HG03025 (cell line): Measurements from ENCODE around the gene MSI2.

Experiments used
- ATAC-seq: cut with Tn5 transposase; IDR thresholded peaks from one replicate; pipeline ENCODE4 v1.9.1; 2021; ENCODE audit warnings: mild to moderate bottlenecking, moderate library complexity; ENCODE audit not compliant: unreplicated experiment, low FRiP score

The MSI2 gene

DNA sequence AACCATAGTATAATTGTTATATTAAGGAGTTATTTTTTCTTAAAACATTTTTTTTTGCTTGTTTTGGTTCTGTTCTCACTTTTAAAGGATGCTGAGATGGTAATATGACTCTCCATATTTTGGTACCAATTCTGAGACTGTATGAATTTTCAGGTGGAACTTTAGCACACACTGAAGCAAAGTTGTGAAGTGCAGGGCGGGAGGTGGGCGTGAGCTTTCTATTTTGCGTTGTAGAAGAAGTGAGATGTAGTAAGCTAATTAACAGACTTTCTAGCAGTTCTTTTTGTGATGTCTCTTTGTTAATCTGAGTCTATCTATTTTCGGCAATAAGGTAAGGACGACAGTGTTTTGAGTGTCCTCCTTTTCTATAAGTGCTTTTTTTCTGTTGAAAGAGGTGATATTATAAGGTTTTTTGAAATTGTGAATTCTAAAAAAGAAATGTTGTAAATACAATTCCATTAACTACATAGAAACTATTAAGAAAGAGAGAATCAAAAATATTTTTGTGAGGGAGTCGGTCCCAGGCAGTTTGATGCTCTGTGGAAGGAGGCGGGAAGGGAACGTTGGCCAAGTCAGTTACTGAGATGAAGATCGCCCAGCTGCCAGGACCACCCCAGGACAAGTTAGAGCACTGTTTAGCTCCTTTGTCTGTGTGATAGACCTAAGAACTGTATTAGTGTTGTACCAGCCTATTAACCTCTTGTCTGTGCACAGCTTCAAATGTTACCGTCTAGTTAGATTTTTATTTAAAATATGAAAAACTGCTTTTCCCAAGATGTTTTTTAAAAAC is 423.8 kb downstream of the MSI2 start:
- no peak for ATAC-seq

DNA sequence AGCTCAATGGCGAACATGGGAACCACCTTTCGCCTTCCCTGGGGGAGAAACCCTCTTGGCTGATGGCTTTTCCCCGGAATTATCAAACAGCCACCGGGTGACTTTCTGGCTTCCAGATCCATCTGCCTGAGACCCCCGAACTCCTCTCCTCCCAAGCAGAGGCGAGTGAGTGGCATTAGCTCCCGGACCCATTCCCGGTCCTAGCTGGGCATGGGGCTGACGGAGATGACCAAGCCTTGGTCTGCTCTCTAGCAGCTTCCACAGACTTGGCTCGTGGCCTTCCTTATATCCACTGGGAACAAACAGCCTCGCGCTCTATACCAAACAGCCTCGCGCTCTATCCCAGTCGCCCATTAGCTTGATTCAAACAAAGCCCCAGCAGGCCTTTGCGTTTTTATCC is 426.4 kb downstream of the MSI2 start:
- ATAC-seq: no peak

DNA sequence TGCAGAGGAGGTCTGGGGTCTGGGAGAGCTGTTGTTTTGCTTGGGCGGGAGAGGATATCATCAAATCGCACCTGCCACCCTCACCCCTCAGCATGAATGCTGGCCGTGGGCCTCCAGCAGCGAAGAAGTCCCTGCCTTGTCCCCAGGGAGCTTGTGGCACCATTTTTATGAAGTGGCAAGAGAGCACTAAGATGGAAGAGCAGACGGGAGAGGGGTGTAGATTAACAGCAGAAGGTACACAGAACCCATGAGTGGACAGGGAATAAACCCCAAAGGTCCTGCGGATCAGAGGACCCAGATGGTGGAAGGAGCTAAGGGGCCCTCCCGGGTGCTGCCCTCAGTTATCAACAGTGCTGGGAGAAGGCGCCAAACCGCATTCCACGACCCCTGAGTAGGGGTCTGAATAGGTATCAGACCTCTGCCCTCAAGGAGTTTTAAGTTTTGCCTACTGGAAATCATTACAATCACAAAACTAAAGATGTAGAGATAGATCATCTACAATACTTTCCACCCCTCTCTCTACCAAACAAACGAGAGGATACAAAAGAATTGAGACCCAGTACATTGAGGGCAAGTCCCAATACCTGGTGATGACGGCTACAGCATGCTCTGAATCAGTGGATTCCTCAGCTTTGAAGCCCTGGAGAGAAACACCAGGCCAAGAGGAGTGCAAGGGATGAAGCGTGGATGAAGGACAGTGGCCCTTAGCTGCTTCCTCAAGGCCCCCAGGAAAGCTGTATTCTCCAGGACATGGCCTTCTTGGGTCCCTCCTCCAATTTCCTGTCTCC is 428.6 kb downstream of the MSI2 start:
- ATAC-seq: no peak

DNA sequence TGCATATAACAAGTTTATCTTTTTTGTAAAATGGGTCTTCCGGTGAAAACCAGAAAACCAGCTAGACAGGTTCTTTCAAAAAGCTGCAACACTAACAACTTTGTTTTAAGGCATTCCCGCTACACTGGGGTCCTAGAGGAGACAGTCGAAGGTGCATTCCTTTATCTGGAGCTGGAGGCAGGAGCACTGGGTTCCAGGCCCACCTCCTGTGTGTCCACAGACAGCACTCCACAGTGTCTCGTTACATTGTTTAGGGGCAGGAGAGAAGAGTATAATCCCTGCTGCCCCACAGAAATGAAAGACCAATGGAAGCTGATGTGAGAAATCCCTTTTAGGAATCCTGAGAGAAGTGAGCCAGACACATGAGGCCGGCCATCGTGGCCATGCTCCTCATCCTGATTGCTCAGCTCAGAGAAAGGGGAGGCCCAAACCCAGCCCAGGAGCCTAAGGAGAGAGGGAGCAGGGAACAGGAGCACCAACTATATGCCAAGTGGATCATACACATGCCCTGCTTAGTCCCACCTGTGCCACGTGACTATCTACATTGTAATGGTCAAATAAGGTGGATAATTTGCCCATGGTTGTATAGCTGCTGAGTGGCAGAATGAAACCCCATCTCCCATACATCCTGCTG is 429.3 kb downstream of the MSI2 start:
- ATAC-seq: no peak

DNA sequence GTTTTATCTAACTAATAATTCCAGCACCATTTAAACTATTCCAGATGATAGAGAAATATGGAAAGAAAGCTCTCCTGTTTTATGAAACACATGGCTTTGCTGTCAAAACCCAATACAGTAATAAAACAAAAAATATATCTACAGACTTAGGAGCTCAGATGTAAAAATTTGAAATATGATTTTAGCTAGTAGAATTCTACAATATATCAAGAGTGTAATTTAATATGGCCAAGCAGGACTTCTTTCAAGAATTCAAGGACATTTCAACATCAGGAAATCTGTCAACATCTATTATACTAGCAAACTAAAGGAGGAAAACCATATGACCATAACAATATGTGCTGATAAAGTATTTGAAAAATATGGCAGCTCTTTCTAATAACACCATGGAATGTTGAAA is 431.3 kb downstream of the MSI2 start:
- no peak for ATAC-seq

DNA sequence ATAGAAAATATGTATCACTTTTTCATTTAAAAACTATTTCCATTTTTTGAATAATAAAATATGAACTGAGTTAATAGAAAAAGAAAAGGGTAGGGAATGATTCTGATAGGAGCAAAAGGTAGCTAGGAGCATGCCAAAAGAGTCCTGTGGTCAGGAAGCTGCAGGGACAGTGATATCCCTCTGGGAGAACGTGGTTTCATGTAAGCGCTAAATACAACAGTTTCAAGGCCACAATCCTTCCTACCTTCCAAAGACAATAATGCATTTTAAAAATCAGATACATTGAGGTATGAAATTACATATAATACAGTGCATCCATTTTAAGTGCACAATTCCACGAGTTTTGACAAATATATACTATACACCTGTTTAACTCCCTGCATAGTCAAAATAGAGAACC is 432.9 kb downstream of the MSI2 start:
- ATAC-seq: no peak

DNA sequence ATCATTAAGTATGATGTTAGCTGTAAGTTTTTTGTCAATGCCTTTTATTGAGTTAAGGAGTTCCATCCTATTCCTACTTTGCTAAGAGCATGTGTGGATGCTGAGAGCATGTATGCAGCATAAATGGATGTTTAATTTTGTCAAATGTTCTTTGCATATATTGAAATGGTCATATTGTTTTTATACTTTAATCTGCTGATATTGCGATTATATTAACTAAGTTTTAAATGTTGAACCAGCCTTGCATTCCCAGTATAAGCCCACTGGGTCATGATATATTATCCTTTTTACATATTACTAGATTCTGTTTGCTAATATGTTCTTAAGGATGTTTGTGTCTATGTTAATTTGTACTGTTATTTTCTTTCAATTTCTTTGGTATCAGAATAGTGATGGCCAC is 435.6 kb downstream of the MSI2 start:
- ATAC-seq: no peak

DNA sequence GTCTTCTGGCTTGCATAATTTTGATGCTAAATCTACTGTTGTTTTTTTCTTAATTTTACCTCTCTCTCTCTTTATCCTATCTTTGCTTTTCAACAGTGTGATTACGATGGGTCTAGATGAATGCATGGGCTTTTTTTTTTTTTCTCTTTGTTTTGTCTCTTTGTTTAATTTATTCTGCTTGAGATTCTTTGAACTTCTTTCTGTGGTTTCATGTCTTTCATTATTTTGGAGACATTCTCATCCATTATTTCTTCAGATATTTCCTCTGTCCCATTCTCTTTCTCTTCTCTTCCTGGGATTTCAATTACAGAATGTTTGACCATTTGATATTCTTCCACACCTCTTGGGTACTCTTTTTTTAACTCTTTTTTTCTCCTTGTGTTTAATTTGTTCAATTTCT is 436.4 kb downstream of the MSI2 start:
- no peak for ATAC-seq

DNA sequence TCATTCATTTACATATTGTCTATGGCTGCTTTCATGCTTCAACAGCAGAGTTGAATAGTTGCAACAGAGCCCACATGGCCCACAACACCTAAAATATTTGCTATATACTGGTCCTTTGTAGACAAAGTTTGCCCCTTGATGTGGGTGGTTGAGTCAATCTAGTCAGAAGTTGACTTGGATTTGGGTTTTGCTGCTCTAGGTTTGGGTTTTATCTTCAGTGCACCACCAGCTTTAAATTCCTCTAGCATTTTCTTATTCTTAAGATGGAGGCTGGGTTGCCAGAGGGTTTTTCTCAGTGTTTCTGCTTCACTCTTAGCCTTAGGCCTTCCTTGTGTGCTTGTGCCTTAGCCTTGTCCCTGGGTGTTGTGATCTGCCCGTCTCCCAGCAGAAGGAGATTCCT is 437.7 kb downstream of the MSI2 start:
- no peak for ATAC-seq

DNA sequence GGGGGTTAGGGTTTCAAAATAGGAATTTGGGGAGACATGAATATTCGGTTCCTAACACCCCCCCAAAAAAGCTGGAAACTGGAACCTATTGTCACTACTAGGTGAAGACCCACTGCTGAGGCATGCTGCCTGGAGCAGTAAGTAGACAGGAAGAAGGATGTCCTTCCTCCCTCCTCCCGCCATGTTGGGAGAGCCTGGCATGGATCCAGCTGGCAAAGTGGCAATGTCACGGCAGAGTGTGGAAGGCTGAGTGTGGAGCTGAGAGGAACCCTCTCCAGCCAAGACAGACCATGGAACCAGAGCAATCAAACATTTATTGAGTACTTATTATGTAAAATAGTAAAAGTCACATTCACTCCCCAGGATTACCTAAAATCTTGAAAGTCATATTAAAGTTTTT is 439.7 kb downstream of the MSI2 start:
- no peak for ATAC-seq

DNA sequence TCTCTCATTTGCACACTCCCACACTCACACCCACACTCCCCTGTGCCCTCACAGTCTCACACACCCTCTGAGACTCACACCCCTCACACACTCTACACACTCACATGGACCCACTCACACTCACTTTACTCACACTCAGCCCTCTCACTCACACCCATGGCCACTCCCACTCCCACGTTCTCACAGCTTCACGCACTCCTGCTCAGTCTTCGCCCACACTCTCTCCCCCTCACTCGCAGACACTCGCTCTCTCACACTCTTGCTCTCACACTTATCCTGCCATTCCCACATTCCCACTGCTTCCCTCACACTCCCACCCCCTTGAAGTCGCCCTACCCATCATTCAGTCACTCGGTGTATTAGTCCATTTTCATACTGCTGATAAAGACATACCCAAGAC is 440.9 kb downstream of the MSI2 start:
- ATAC-seq: no peak

DNA sequence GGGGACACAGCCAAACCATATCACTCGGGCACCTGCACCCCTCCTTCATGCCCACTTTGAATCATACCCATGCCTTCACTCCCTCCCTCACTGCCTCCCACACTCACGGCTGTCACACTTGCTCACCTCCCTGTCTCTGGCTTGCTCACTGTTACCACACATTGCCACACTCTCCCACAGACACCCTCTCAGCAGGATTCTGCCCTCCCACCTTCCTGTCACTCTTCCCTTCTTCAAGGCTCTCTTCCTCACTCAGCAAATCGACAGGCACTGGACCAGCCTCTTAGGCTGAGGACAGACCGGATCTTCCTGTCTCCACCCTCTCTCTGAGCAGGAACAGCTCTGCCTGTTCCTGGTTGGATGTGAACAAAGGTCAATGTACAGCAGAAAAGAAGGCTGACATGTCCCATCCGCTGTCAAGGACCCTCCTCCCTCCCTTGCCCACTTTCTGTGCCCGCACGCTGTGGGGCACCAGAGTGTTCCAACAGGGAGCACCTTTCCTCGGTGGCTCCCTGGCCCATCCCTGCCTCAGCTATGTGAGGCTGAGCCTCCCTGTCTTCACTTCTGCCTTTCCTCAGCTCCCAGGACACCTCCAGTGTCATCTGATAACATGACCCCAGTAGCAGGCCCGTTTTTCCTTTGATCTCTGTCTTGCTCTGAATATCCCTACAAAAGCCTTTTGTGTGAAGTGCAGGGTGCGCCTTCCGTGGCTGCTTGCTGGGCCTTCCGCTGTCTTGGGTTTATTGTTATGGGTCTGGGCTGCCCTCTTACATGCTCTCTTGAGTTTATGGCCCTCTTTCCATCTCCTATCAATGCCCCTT is 441.8 kb downstream of the MSI2 start:
- no peak for ATAC-seq

DNA sequence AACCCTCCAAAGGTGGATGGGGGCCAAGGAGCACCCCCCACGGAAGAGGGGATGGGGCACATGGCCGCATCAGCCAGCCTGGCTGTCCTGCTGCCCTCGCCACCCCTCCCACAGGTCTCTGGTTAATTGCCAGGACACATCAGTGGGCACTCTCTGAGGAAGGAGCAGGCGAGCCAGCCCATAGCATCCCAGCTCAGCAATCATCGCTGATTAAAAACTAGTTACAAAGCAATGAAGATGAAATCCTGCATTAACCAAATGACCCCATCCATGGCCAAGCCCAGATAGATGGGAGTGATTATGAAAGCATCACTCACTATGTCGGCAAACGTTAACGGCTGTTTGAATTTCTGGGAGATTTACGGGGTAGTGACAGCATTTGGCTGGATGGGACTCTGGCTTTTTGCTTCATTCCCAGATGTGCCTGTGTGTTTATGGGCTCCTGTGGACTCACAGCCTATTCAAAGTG is 443.5 kb downstream of the MSI2 start:
- ATAC-seq: no peak

DNA sequence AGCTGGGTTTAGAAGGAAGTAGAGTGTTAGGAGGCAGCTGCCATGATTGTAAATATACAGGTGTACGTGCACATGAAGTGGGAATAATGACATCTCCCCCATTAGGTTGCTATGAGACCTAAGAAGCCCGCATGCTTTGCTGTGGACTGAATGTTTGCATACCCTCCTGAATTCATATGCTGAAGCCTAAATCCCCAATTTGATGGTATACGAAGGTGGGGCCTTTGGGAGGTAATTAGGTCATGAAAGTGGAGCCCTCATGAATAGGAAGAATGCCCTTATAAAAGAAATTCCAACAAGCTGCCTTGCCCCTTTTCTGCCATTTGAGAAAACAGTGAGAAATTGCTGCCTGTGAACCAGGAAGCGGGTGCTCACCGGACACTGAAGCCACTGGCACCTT is 444.8 kb downstream of the MSI2 start:
- ATAC-seq: no peak

DNA sequence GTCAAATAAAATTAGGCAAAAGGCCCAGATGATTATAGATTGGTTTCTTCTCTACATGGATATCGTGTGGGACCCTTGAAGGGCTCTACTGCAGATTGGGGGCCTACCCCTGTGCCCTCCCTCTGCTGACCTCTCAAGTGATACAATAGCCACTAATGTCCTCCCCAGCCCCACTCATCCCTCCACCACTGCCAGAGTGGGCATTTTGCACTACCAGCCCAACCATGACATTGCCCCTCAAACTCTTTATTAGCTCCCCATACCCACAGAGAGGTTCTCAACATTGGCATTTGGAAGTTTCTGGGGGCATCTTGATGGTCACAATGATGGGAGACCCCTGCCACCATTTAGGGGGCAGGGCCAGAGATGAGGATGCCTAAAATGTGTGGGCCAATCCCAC is 446.9 kb downstream of the MSI2 start:
- no peak for ATAC-seq

DNA sequence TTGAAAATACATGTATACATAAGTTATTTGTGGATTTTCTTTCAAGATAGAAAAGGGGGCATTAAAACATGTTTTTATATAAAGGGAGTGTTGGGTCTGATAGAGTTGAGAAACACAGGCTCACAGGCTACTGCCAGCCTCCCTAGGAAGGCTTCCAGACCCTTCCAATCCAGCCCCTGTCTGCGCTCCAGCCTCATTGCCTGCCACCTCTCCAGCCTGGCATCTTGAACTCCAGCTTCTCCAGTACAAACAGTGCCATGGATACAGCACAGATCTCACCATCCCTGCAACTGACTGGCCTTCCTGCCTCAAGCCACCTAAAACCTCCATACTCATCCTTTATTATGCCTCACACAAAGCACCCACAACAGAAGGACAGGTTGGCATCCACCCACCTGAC is 448.1 kb downstream of the MSI2 start:
- no peak for ATAC-seq

DNA sequence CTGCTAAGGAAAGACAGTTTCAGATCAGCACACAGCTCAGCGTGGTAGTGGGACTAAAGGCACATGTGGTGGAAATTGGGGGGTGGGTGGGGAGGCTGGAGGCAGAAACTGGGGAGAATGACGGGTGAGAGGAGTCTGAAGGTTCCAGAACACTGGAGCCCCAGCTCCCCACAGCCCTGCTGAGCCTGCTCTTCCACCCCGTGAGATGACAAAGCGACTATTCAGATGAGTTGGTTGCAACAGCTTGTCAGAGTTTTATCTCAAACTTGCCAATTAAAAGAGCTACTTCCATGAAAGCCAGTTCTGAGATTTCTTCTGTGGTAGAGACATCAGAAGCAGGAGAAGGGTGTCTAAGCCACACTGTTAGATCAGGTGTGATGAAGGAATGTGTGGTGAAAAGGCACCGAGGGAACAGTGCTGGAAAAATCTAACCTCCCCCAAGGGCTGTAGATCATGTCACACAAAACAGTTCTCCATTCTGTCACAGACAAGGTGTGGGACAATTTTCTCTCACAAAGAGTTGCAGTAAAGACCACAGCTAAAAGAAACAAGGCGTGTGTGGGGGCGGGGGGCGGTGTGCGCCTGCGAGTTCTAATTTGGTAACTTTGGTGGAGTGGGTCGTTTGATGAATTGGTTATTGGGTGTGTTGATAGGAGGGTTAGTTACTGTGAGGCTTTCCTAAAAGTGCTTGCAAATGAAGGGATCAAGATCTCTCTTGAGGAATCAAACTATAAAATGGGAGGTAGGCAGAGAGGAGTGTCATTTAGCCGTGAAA is 449.8 kb downstream of the MSI2 start:
- no peak for ATAC-seq

DNA sequence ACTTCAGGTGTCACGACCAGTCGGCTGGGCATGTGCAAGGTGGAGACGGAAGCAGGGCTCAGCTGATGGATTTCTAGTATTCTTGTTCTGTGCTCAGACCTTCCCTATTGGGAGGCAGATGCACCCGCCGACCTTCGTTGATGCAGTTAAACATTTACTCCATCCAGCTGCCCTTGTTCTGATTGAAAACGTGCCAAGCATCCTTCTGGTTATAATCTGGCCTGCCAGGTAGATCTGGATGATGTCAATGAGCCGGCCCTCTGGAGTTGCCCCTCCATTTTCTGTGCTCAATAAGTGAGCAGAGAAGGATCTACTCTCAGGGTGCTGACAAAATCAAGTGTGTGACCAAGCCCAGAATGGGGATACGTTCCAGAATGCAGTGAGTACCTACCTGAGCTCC is 450.4 kb downstream of the MSI2 start:
- ATAC-seq: no peak

DNA sequence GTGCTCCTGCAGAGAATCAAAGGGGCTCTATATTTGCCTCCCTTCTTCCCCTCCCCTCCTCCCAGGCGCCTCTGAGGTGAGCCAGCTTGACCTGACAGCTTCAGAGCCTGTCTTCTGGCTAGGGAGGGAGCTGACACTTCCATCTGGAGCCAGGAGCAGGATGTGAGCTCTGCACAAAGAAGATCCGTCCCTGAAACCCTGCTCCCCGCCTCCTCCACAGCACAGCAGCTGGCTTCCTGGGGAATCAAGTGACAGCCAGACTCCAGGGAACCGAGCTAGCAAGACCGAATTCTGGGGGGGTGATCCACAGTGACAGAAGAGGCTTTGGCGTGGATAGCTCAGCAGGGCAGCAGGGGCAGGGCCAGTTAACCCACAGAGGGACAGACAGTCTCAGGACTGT is 451.6 kb downstream of the MSI2 start:
- no peak for ATAC-seq

DNA sequence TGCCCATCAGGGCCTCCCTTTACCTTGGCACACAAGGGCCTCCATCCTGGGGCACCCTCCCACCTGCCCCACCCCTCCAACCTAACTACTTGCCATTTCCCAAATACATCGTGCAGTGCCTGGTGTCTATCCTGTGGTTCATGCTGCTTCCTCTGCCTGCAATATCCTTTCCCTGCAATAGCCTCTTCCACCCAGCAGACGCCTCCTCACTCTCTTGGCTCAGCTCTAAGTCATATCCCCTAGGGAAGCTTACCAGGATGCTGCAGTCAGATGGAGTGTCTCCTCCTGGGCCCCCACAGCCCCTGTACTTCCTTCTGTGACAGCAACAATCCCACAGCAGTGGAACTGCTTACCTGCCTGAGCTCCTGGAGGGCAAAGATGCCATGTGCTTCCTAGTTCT is 452.1 kb downstream of the MSI2 start:
- ATAC-seq: no peak
